GM23338 (cell line): ENCODE results near the gene PSMB3. TPM values are rescaled to one million over a fixed set of nuclear protein-coding genes. Genes with fewer than 3 reads are reported as not detected.

Experiments
- ATAC-seq: fragments of 200-7000 bp; cut with Tn5 transposase; 3 replicates; pipeline ENCODE4 v1.9.1; 2020
- DNase-seq: peaks from one replicate; pipeline ENCODE4 v3.0.0-alpha.2; 2015; ENCODE audit warnings: low spot score
- H2AFZ ChIP-seq: fragments of 200-600 bp; sonication (generic); 2 replicates; pipeline ENCODE4 v1.8.0; 2016; ENCODE audit warnings: antibody characterized with exemption, mild to moderate bottlenecking, moderate library complexity
- H3F3A ChIP-seq: fragments of 200-600 bp; sonication (generic); replicated peaks from 2 replicates; pipeline ENCODE4 v1.8.0; 2017; ENCODE audit warnings: antibody characterized with exemption, mixed run types, low read depth
- H3K27ac ChIP-seq: fragments of 200-600 bp; sonication (generic); 2 replicates; pipeline ENCODE4 v1.6.1; 2016; ENCODE audit warnings: low read depth
- H3K27me3 ChIP-seq: fragments of 200-600 bp; sonication (generic); 2 replicates; pipeline ENCODE4 v1.8.0; 2016; ENCODE audit warnings: mild to moderate bottlenecking, mixed run types, moderate library complexity; ENCODE audit not compliant: insufficient read depth
- H3K36me3 ChIP-seq: fragments of 200-600 bp; sonication (generic); 2 replicates; pipeline ENCODE4 v1.8.0; 2016; ENCODE audit warnings: mild to moderate bottlenecking; ENCODE audit not compliant: insufficient read depth
- H3K4me1 ChIP-seq: fragments of 200-600 bp; sonication (generic); 2 replicates; pipeline ENCODE4 v1.8.0; 2016; ENCODE audit warnings: mild to moderate bottlenecking, moderate library complexity; ENCODE audit not compliant: insufficient read depth
- H3K4me2 ChIP-seq: fragments of 200-600 bp; sonication (generic); 2 replicates; pipeline ENCODE4 v1.7.1; 2017; ENCODE audit warnings: mixed run types
- H3K4me3 ChIP-seq: fragments of 200-600 bp; sonication (generic); 2 replicates; pipeline ENCODE4 v1.6.1; 2016; ENCODE audit warnings: mixed run types
- H3K79me2 ChIP-seq: fragments of 200-600 bp; sonication (generic); replicated peaks from 2 replicates; pipeline ENCODE4 v1.8.0; 2017; ENCODE audit warnings: mild to moderate bottlenecking; ENCODE audit not compliant: insufficient read depth
- H3K9me2 ChIP-seq: fragments of 200-600 bp; sonication (generic); 2 replicates; pipeline ENCODE4 v1.8.0; 2017; ENCODE audit not compliant: insufficient read depth
- H4K20me1 ChIP-seq: fragments of 200-600 bp; sonication (generic); replicated peaks from 2 replicates; pipeline ENCODE4 v1.8.0; 2017; ENCODE audit warnings: mild to moderate bottlenecking; ENCODE audit not compliant: insufficient read depth
- H3K27ac Mint-ChIP-seq: 2 replicates; pipeline ENCODE4 v1.8.0; 2020; ENCODE audit warnings: inconsistent platforms, mild to moderate bottlenecking, moderate library complexity, mixed read lengths
- H3K27me3 Mint-ChIP-seq: 3 replicates; pipeline ENCODE4 v1.8.0; 2022; ENCODE audit warnings: low read depth, mild to moderate bottlenecking, moderate library complexity, mixed read lengths, inconsistent platforms; ENCODE audit not compliant: insufficient read depth, poor library complexity
- H3K36me3 Mint-ChIP-seq: 3 replicates; pipeline ENCODE4 v1.8.0; 2021; ENCODE audit warnings: low read depth, mild to moderate bottlenecking, inconsistent platforms, moderate library complexity, mixed read lengths
- H3K4me1 Mint-ChIP-seq: 3 replicates; pipeline ENCODE4 v1.8.0; 2020; ENCODE audit warnings: mild to moderate bottlenecking, inconsistent platforms, mixed read lengths
- H3K4me3 Mint-ChIP-seq: 3 replicates; pipeline ENCODE4 v1.8.0; 2021; ENCODE audit warnings: moderate library complexity, mild to moderate bottlenecking, inconsistent platforms, mixed read lengths
- H3K9me3 Mint-ChIP-seq: 3 replicates; pipeline ENCODE4 v1.8.0; 2020; ENCODE audit warnings: moderate library complexity, mild to moderate bottlenecking, inconsistent platforms, mixed read lengths
- CREB1 ChIP-seq: fragments of 250-450 bp; sonication (Bioruptor Pico); IDR thresholded peaks from 2 replicates; pipeline ENCODE4 v1.5.0; 2020; ENCODE audit warnings: low read depth, mild to moderate bottlenecking, moderate library complexity
- EZH2 ChIP-seq: fragments of 200-600 bp; sonication (generic); IDR thresholded peaks from one replicate; pipeline ENCODE4 v1.8.0; 2017; ENCODE audit warnings: antibody characterized with exemption, mild to moderate bottlenecking, low read depth; ENCODE audit not compliant: unreplicated experiment
- EZH2phosphoT487 ChIP-seq: fragments of 200-600 bp; sonication (generic); IDR thresholded peaks from one replicate; pipeline ENCODE4 v1.8.1; 2018; ENCODE audit warnings: antibody characterized with exemption; ENCODE audit not compliant: unreplicated experiment
- JUNB ChIP-seq: IDR thresholded peaks from one replicate; pipeline ENCODE4 v1.6.1; 2016; ENCODE audit warnings: antibody characterized with exemption; ENCODE audit not compliant: unreplicated experiment
- NANOG ChIP-seq: IDR thresholded peaks from 2 replicates; pipeline ENCODE4 v1.6.1; 2016; ENCODE audit warnings: antibody characterized with exemption, borderline replicate concordance
- POLR2AphosphoS5 ChIP-seq: IDR thresholded peaks from 2 replicates; pipeline ENCODE4 v1.6.1; 2016; ENCODE audit warnings: antibody characterized with exemption, low read depth
- STAT1 ChIP-seq: IDR thresholded peaks from one replicate; pipeline ENCODE4 v1.6.1; 2016; ENCODE audit warnings: antibody characterized with exemption; ENCODE audit not compliant: unreplicated experiment
- ZNF331 ChIP-seq: fragments of 250-450 bp; sonication (Bioruptor Pico); IDR thresholded peaks from 2 replicates; pipeline ENCODE4 v1.5.0; 2020; ENCODE audit warnings: low read depth, mild to moderate bottlenecking, moderate library complexity
- polyA plus RNA-seq: library from polyadenylated mRNA; unstranded; fragments of >200 nt; fragmentation: Nextera tagmentation; extraction: Ambion mirVana; gene quantifications from 2 replicates; pipeline ENCODE4 v1.2.1, GENCODE V29; 2016
- total RNA-seq: library from RNA; depleted of rRNA; stranded (reverse); fragments of >200 nt; shearing (Covaris generic); gene quantifications from 2 replicates; pipeline ENCODE4 v1.2.3, GENCODE V29; 2014
- TF ChIP-seq, protein P1 (sequence below): IDR thresholded peaks from one replicate; pipeline ENCODE4 v1.6.1; 2018; ENCODE audit warnings: antibody characterized with exemption; ENCODE audit not compliant: unreplicated experiment
- TF ChIP-seq, protein P2 (sequence below), 2 experiments: fragments of 200-600 bp in 1 of 2; sonication (generic) in 1 of 2; conservative IDR thresholded peaks; 2 replicates each; pipeline versions ENCODE4 v1.5.1 to v1.6.1; 2016 to 2017; ENCODE audit warnings: antibody characterized with exemption in 2 of 2, low read depth in 2 of 2, mild to moderate bottlenecking in 2 of 2, moderate library complexity in 1 of 2

The PSMB3 gene
- total and polyA plus RNA-seq, 2 experiments from 2014 or later = 250 to 523 TPM

DNA sequence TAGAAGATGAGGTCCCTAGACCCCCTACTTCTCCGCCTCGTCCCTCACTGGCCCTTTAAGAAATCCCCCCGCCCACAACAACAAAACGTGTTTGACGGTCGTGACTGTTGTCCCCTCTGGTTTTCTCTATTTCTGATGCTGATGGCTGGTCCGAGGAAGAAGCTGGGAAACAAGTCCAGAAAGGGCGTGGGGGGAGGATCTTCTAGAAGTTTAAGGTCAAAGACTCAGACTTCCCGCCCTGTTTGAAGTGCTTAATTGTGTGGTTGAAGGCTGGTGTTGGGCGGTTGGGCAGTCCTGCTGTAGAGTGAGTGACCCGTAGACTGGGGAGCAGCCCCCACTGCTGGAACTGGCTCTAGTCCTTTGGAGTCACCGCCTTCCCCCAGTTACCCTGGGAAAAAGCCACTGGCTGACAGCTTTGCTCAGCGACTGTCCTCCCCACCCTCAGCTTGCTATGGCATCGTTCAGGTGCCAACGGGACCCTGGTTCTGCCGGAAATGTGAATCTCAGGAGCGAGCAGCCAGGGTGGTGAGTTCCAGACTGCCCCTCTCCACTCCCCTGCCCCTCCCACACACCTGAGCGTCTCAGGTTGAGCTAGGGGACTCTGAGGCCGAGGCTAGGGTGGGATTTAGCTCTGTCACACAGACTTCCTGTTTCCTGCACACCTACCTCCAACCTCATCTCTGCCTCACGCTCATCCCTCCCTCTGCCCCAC lies 45.9 kb upstream of the PSMB3 start (continued):
- TF ChIP-seq, protein P1, sequence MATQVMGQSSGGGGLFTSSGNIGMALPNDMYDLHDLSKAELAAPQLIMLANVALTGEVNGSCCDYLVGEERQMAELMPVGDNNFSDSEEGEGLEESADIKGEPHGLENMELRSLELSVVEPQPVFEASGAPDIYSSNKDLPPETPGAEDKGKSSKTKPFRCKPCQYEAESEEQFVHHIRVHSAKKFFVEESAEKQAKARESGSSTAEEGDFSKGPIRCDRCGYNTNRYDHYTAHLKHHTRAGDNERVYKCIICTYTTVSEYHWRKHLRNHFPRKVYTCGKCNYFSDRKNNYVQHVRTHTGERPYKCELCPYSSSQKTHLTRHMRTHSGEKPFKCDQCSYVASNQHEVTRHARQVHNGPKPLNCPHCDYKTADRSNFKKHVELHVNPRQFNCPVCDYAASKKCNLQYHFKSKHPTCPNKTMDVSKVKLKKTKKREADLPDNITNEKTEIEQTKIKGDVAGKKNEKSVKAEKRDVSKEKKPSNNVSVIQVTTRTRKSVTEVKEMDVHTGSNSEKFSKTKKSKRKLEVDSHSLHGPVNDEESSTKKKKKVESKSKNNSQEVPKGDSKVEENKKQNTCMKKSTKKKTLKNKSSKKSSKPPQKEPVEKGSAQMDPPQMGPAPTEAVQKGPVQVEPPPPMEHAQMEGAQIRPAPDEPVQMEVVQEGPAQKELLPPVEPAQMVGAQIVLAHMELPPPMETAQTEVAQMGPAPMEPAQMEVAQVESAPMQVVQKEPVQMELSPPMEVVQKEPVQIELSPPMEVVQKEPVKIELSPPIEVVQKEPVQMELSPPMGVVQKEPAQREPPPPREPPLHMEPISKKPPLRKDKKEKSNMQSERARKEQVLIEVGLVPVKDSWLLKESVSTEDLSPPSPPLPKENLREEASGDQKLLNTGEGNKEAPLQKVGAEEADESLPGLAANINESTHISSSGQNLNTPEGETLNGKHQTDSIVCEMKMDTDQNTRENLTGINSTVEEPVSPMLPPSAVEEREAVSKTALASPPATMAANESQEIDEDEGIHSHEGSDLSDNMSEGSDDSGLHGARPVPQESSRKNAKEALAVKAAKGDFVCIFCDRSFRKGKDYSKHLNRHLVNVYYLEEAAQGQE = no peak
- no peak for TF ChIP-seq JUNB

DNA sequence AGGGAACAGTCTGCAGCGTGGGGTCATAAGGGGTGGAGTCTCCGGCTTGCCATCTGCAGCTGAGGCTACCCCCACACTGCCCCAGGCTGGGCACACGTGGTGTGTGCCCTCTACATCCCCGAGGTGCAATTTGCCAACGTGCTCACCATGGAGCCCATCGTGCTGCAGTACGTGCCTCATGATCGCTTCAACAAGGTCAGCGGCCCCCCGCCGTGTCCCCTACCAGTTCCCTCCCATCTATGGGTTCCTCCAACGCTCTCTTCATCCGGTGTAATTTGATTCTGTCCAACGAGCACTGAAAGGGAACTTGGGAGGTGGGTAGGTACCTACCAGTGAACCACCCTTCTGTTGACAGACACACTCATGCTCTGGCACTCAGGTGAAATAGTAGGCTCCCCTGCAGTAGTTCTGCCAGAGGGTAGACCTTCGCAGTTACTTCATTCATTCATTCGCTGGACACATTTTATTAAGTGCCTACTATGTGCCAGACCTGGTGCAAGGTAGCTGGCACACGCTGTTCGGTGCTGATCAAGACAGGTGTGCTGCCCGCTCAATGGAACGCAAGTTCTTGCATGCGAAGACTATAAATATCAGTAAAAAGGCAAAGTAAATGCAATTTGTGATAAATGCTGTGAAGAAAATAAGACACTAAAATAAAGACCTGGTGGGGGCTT lies 44.7 kb upstream of the PSMB3 start:
- H3K79me2 ChIP-seq = no peaks in the 10 kb centered on the region
- ATAC-seq (no peak), DNase-seq (peak; percentile 67)
- no peaks in the 10 kb centered on the region for H3K9me2 ChIP-seq
- peaks cover 68% of the 10 kb centered on the region for H3K27me3 Mint-ChIP-seq
- peaks cover 5% of the 10 kb centered on the region; the same call in 2 of the 3 replicates for H3K9me3 Mint-ChIP-seq
- H2AFZ ChIP-seq = no peak overlapping the region
- peaks cover 9% of the 10 kb centered on the region for H4K20me1 ChIP-seq
- no peaks in the 10 kb centered on the region for H3K36me3 ChIP-seq
- no peak overlapping the region for H3K27ac ChIP-seq
- peaks cover 73% of the 10 kb centered on the region for H3K4me1 Mint-ChIP-seq
- H3K4me3 ChIP-seq = peak overlapping the region; percentile 84
- H3K36me3 Mint-ChIP-seq = peaks cover 8% of the 10 kb centered on the region
- peaks cover 39% of the 10 kb centered on the region for H3K4me1 ChIP-seq
- peaks cover 30% of the 10 kb centered on the region for H3F3A ChIP-seq
- peak overlapping the region; percentile 90 for H3K4me3 Mint-ChIP-seq
- peak overlapping the region; percentile 87 for H3K4me2 ChIP-seq
- H3K27me3 ChIP-seq = peaks cover 70% of the 10 kb centered on the region
- H3K27ac Mint-ChIP-seq = no peak overlapping the region
- TF ChIP-seq NANOG (no peak), STAT1 (no peak), CREB1 (CRISPR knock-in tag) (no peak), JUNB (no peak), EZH2phosphoT487 (no peak), POLR2AphosphoS5 (no peak), ZNF331 (CRISPR knock-in tag) (no peak), EZH2 (no peak)
- TF ChIP-seq, protein P1 = no peak
- TF ChIP-seq, protein P2, sequence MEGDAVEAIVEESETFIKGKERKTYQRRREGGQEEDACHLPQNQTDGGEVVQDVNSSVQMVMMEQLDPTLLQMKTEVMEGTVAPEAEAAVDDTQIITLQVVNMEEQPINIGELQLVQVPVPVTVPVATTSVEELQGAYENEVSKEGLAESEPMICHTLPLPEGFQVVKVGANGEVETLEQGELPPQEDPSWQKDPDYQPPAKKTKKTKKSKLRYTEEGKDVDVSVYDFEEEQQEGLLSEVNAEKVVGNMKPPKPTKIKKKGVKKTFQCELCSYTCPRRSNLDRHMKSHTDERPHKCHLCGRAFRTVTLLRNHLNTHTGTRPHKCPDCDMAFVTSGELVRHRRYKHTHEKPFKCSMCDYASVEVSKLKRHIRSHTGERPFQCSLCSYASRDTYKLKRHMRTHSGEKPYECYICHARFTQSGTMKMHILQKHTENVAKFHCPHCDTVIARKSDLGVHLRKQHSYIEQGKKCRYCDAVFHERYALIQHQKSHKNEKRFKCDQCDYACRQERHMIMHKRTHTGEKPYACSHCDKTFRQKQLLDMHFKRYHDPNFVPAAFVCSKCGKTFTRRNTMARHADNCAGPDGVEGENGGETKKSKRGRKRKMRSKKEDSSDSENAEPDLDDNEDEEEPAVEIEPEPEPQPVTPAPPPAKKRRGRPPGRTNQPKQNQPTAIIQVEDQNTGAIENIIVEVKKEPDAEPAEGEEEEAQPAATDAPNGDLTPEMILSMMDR (conservative IDR thresholded peaks at IDR 0.05; ENCODE audit: low read depth in 2 of 2) = no peak
